Bladder microvascular endothelial cell (primary cell): ENCODE data around the gene CYTH1. TPM values are rescaled to one million over a fixed set of nuclear protein-coding genes. Genes with fewer than 3 reads are reported as not detected.

ENCODE experiments used
- total RNA-seq: library from RNA; depleted of rRNA; stranded (reverse); fragments of >200 nt; gene quantifications from 2 replicates; pipeline ENCODE4 v1.2.3, GENCODE V29; 2014

CYTH1 gene, protein sequence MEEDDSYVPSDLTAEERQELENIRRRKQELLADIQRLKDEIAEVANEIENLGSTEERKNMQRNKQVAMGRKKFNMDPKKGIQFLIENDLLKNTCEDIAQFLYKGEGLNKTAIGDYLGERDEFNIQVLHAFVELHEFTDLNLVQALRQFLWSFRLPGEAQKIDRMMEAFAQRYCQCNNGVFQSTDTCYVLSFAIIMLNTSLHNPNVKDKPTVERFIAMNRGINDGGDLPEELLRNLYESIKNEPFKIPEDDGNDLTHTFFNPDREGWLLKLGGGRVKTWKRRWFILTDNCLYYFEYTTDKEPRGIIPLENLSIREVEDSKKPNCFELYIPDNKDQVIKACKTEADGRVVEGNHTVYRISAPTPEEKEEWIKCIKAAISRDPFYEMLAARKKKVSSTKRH
- 40.8 and 64.9 TPM in 2 replicates for total RNA-seq

DNA sequence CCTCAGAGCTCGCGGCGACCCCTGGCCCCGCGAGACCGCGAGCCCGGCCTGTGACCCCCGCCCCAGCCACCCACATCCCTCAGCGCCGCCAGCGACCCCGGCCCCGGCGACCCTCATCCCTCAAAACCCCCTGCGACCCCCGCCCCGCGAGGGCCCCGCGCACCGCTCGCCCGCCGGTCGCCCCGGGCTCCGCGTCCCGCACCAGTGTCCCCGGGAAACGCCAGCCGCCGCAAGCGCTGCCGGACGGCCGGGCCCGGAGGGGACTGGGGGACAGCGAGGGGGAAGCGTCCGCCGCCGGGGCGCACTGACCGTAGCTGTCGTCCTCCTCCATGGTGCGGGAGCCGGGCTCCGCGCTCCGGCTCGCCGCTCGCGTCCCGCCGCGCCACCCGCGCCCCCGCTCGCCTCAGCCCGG, at the start of gene CYTH1:
Gene CYTH1, minus strand, starts transcription at position 381 of the 412 bp plus-strand sequence. Its CDS starts 50 bp downstream, at position 331.

Other genes starting within 250 kb of the CYTH1 start
- under 0.01 and 0.06 TPM in 2 replicates for gene DNAH17, start 204.9 kb downstream of the CYTH1 start, total RNA-seq
- 10.8 and 31.9 TPM in 2 replicates for gene USP36, start 58.5 kb upstream of the CYTH1 start, total RNA-seq
- 1.3 and 6.4 TPM in 2 replicates for gene CEP295NL, start 120.9 kb upstream of the CYTH1 start, total RNA-seq
- 35.9 and 132 TPM in 2 replicates for gene TIMP2, start 143.1 kb upstream of the CYTH1 start, total RNA-seq
- 6.8 and 10.8 TPM in 2 replicates for gene LGALS3BP, start 197.7 kb upstream of the CYTH1 start, total RNA-seq
- 47.1 and 76.3 TPM in 2 replicates for gene CANT1, start 227.5 kb upstream of the CYTH1 start, total RNA-seq
- 9.1 and 30.4 TPM in 2 replicates for gene C1QTNF1, start 241.9 kb upstream of the CYTH1 start, total RNA-seq